GM12878 (cell line): ENCODE data around the gene CYP46A1.

Source experiments
- ATF7 ChIP-seq: fragments of 450-650 bp; IDR thresholded peaks from 2 replicates; pipeline ENCODE4 v1.6.1; 2016; ENCODE audit warnings: low read depth, mild to moderate bottlenecking
- EP300 ChIP-seq, 2 experiments: fragments of 150-350 bp in 1 of 2; IDR thresholded peaks; 2 replicates each; pipeline ENCODE4 v1.6.1; 2011 to 2012; ENCODE audit warnings: low read depth in 2 of 2, low read length in 2 of 2, borderline replicate concordance in 1 of 2, improper control_type of control experiment in 1 of 2, inconsistent platforms in 1 of 2; ENCODE audit not compliant: control insufficient read depth in 1 of 2
- GABPA ChIP-seq: IDR thresholded peaks from 2 replicates; pipeline ENCODE4 v1.6.1; 2014; ENCODE audit warnings: antibody characterized with exemption, low read depth, mild to moderate bottlenecking, inconsistent platforms
- JUND ChIP-seq: IDR thresholded peaks from 2 replicates; pipeline ENCODE4 v1.6.1; 2012; ENCODE audit warnings: low read depth, mild to moderate bottlenecking, low read length, improper control_type of control experiment, moderate library complexity
- PAX5 ChIP-seq: IDR thresholded peaks from 2 replicates; pipeline ENCODE4 v1.6.1; 2011; ENCODE audit warnings: low read depth, low read length, borderline replicate concordance
- POLR2A ChIP-seq: IDR thresholded peaks from 2 replicates; pipeline ENCODE4 v1.6.1; 2011; ENCODE audit warnings: low read depth, mild to moderate bottlenecking, low read length
- SP1 ChIP-seq: IDR thresholded peaks from one replicate; pipeline ENCODE4 v1.6.1; 2011; ENCODE audit warnings: low read depth, low read length
- TF ChIP-seq, protein P1 (sequence below): IDR thresholded peaks from 2 replicates; pipeline ENCODE4 v1.6.1; 2011; ENCODE audit warnings: low read depth, mild to moderate bottlenecking, low read length, moderate library complexity, borderline replicate concordance; ENCODE audit errors: extremely low read depth
- TF ChIP-seq, protein P2 (sequence below): fragments of 450-650 bp; IDR thresholded peaks from 2 replicates; pipeline ENCODE4 v1.6.1; 2014; ENCODE audit warnings: mild to moderate bottlenecking
- TF ChIP-seq, protein P3 (sequence below), 3 experiments: IDR thresholded peaks in 2 of 3; conservative IDR thresholded peaks in 1 of 3; 2 replicates each; pipeline ENCODE4 v1.5.1; 2011; ENCODE audit warnings: low read depth in 3 of 3, low read length in 3 of 3, mild to moderate bottlenecking in 3 of 3, control low read depth in 2 of 3, moderate library complexity in 2 of 3, inconsistent platforms in 1 of 3, mixed read lengths in 1 of 3; ENCODE audit not compliant: control insufficient read depth in 2 of 3, insufficient read depth in 1 of 3; ENCODE audit errors: extremely low read depth in 1 of 3
- TF ChIP-seq, protein P4 (sequence below): fragments of 450-650 bp; IDR thresholded peaks from 2 replicates; pipeline ENCODE4 v1.6.1; 2017; ENCODE audit warnings: low read depth, mild to moderate bottlenecking, moderate library complexity
- TF ChIP-seq, protein P5 (sequence below): IDR thresholded peaks from 2 replicates; pipeline ENCODE4 v1.6.1; 2011; ENCODE audit warnings: low read depth, low read length, improper control_type of control experiment, borderline replicate concordance
- TF ChIP-seq, protein P6 (sequence below): IDR thresholded peaks from 2 replicates; pipeline ENCODE4 v1.6.1; 2012; ENCODE audit warnings: mild to moderate bottlenecking, low read depth, low read length
- TF ChIP-seq, protein P7 (sequence below): IDR thresholded peaks from 2 replicates; pipeline ENCODE4 v1.6.1; 2012; ENCODE audit warnings: low read depth, low read length, improper control_type of control experiment

DNA sequence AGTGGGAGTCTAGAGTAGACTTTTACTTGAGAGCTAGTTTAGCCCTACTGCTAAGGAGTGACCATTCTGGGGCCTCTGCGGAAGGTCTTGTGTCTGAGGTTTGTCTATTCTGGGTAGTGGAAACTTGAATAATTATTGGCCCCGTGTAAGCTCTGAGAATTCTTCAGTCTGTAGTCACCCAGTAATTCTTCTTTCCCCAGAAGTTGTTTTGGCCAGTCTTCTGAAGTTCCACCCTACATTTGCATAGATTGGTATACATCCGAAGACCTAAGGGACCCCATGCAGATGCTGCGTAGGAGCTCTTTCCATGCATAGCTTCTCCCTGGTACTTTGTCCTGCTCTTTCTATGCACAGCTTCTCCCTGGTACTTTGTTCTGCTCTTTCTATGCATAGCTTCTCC is 12.8 kb downstream of the CYP46A1 start:
- TF ChIP-seq ATF7 (no peak), JUND (no peak), SP1 (no peak), PAX5 (no peak), GABPA (no peak), EP300 (IDR thresholded peaks at IDR 0.05; ENCODE audit: borderline replicate concordance in 1 of 2, control insufficient read depth in 1 of 2, low read depth in 2 of 2, low read length in 2 of 2) (no peak), POLR2A (no peak)
- TF ChIP-seq, protein P1, sequence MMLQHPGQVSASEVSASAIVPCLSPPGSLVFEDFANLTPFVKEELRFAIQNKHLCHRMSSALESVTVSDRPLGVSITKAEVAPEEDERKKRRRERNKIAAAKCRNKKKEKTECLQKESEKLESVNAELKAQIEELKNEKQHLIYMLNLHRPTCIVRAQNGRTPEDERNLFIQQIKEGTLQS: no peak
- TF ChIP-seq, protein P2, sequence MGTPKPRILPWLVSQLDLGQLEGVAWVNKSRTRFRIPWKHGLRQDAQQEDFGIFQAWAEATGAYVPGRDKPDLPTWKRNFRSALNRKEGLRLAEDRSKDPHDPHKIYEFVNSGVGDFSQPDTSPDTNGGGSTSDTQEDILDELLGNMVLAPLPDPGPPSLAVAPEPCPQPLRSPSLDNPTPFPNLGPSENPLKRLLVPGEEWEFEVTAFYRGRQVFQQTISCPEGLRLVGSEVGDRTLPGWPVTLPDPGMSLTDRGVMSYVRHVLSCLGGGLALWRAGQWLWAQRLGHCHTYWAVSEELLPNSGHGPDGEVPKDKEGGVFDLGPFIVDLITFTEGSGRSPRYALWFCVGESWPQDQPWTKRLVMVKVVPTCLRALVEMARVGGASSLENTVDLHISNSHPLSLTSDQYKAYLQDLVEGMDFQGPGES: no peak
- TF ChIP-seq, protein P3, sequence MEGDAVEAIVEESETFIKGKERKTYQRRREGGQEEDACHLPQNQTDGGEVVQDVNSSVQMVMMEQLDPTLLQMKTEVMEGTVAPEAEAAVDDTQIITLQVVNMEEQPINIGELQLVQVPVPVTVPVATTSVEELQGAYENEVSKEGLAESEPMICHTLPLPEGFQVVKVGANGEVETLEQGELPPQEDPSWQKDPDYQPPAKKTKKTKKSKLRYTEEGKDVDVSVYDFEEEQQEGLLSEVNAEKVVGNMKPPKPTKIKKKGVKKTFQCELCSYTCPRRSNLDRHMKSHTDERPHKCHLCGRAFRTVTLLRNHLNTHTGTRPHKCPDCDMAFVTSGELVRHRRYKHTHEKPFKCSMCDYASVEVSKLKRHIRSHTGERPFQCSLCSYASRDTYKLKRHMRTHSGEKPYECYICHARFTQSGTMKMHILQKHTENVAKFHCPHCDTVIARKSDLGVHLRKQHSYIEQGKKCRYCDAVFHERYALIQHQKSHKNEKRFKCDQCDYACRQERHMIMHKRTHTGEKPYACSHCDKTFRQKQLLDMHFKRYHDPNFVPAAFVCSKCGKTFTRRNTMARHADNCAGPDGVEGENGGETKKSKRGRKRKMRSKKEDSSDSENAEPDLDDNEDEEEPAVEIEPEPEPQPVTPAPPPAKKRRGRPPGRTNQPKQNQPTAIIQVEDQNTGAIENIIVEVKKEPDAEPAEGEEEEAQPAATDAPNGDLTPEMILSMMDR (IDR thresholded peaks at IDR 0.05 in 2 of 3, conservative IDR thresholded peaks at IDR 0.05 in 1 of 3; ENCODE audit: control insufficient read depth in 2 of 3, extremely low read depth in 1 of 3, insufficient read depth in 1 of 3, low read depth in 3 of 3, low read length in 3 of 3): no peak
- TF ChIP-seq, protein P4, sequence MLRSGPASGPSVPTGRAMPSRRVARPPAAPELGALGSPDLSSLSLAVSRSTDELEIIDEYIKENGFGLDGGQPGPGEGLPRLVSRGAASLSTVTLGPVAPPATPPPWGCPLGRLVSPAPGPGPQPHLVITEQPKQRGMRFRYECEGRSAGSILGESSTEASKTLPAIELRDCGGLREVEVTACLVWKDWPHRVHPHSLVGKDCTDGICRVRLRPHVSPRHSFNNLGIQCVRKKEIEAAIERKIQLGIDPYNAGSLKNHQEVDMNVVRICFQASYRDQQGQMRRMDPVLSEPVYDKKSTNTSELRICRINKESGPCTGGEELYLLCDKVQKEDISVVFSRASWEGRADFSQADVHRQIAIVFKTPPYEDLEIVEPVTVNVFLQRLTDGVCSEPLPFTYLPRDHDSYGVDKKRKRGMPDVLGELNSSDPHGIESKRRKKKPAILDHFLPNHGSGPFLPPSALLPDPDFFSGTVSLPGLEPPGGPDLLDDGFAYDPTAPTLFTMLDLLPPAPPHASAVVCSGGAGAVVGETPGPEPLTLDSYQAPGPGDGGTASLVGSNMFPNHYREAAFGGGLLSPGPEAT: no peak
- TF ChIP-seq, protein P5, sequence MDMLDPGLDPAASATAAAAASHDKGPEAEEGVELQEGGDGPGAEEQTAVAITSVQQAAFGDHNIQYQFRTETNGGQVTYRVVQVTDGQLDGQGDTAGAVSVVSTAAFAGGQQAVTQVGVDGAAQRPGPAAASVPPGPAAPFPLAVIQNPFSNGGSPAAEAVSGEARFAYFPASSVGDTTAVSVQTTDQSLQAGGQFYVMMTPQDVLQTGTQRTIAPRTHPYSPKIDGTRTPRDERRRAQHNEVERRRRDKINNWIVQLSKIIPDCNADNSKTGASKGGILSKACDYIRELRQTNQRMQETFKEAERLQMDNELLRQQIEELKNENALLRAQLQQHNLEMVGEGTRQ: no peak
- TF ChIP-seq, protein P6, sequence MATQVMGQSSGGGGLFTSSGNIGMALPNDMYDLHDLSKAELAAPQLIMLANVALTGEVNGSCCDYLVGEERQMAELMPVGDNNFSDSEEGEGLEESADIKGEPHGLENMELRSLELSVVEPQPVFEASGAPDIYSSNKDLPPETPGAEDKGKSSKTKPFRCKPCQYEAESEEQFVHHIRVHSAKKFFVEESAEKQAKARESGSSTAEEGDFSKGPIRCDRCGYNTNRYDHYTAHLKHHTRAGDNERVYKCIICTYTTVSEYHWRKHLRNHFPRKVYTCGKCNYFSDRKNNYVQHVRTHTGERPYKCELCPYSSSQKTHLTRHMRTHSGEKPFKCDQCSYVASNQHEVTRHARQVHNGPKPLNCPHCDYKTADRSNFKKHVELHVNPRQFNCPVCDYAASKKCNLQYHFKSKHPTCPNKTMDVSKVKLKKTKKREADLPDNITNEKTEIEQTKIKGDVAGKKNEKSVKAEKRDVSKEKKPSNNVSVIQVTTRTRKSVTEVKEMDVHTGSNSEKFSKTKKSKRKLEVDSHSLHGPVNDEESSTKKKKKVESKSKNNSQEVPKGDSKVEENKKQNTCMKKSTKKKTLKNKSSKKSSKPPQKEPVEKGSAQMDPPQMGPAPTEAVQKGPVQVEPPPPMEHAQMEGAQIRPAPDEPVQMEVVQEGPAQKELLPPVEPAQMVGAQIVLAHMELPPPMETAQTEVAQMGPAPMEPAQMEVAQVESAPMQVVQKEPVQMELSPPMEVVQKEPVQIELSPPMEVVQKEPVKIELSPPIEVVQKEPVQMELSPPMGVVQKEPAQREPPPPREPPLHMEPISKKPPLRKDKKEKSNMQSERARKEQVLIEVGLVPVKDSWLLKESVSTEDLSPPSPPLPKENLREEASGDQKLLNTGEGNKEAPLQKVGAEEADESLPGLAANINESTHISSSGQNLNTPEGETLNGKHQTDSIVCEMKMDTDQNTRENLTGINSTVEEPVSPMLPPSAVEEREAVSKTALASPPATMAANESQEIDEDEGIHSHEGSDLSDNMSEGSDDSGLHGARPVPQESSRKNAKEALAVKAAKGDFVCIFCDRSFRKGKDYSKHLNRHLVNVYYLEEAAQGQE: no peak
- TF ChIP-seq, protein P7, sequence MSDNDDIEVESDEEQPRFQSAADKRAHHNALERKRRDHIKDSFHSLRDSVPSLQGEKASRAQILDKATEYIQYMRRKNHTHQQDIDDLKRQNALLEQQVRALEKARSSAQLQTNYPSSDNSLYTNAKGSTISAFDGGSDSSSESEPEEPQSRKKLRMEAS: no peak
